ENCODE measurements around the gene CARTPT.

DNA sequence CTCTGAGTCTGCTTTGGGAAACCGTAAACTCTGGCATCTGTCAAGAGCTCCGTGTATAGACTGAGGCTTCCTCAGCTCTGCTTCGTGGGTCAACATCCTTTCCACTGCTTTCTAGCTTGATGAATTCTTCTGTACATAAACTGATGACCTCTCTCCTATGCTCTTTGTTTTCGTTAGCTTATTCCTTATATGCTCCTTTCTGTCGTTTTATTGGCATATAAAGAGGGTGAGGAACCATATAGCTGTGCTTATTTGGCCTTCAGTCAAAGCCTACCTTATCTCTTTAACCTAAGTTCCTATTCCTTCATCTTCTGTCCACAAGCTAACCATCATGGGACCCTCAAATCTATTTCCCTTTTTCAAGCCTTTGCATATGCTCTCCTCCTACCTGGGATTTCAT is 39.4 kb upstream of the CARTPT start:
- TF ChIP-seq, protein P1, sequence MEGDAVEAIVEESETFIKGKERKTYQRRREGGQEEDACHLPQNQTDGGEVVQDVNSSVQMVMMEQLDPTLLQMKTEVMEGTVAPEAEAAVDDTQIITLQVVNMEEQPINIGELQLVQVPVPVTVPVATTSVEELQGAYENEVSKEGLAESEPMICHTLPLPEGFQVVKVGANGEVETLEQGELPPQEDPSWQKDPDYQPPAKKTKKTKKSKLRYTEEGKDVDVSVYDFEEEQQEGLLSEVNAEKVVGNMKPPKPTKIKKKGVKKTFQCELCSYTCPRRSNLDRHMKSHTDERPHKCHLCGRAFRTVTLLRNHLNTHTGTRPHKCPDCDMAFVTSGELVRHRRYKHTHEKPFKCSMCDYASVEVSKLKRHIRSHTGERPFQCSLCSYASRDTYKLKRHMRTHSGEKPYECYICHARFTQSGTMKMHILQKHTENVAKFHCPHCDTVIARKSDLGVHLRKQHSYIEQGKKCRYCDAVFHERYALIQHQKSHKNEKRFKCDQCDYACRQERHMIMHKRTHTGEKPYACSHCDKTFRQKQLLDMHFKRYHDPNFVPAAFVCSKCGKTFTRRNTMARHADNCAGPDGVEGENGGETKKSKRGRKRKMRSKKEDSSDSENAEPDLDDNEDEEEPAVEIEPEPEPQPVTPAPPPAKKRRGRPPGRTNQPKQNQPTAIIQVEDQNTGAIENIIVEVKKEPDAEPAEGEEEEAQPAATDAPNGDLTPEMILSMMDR (IDR thresholded peaks at IDR 0.05; ENCODE audit: low read depth, low read length): no peak
- TF ChIP-seq, protein P2, sequence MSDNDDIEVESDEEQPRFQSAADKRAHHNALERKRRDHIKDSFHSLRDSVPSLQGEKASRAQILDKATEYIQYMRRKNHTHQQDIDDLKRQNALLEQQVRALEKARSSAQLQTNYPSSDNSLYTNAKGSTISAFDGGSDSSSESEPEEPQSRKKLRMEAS (IDR thresholded peaks at IDR 0.05; ENCODE audit: low read depth, low read length): no peak
- no peak for TF ChIP-seq POLR2A (IDR thresholded peaks at IDR 0.05; ENCODE audit: extremely low read depth, insufficient read length)
